Bronchial epithelial cell (primary cell): ENCODE data around the gene CYRIA. TPM values are rescaled to one million over a fixed set of nuclear protein-coding genes. Genes with fewer than 3 reads are reported as not detected.

Experiments
- DNase-seq: peaks from one replicate; pipeline ENCODE4 v3.0.0-alpha.2; 2010; ENCODE audit warnings: low read depth
- FAIRE-seq: peaks from 2 replicates; lab custom pipeline; 2011; peaks lifted over from hg19 to GRCh38; lab: Jason Lieb, UNC
- H3K27me3 ChIP-seq: 2 replicates; pipeline ENCODE4 v1.5.1; 2011; ENCODE audit warnings: low read length; ENCODE audit not compliant: control insufficient read depth, insufficient read depth
- H3K36me3 ChIP-seq: 2 replicates; pipeline ENCODE4 v1.5.1; 2011; ENCODE audit warnings: low read length; ENCODE audit not compliant: control insufficient read depth, insufficient read depth
- H3K4me3 ChIP-seq: 2 replicates; pipeline ENCODE4 v1.5.1; 2011; ENCODE audit warnings: mild to moderate bottlenecking, low read depth, low read length, control low read depth
- CTCF ChIP-seq: IDR thresholded peaks from 2 replicates; pipeline ENCODE4 v1.5.1; 2011; ENCODE audit warnings: mild to moderate bottlenecking, moderate library complexity, low read length, control low read depth, inconsistent platforms; ENCODE audit not compliant: insufficient read depth, severe bottlenecking
- total RNA-seq: library from RNA; depleted of rRNA; stranded (reverse); fragments of >200 nt; gene quantifications from 2 replicates; pipeline ENCODE4 v1.2.1, GENCODE V29; 2014

Gene CYRIA
- total RNA-seq, 1 donor from 2014 or later = 0.79 TPM

- no peak for FAIRE-seq
Measured at GRCh38 chr2:16657671-16658070, 8.0 kb downstream of the CYRIA start.

GRCh38 chr2:16656784-16657391 lies 8.7 kb downstream of the CYRIA start:
- no peak for TF ChIP-seq CTCF
- no peaks in the 10 kb centered on the region for H3K27me3 ChIP-seq
- DNase-seq (no peak), FAIRE-seq (no peak)
- no peaks in the 10 kb centered on the region for H3K36me3 ChIP-seq
- no peak overlapping the region for H3K4me3 ChIP-seq

More at GRCh38 chr2:16657671-16658070, 8.0 kb downstream of the CYRIA start:
- no peaks in the 10 kb centered on the region for H3K27me3 ChIP-seq
- TF ChIP-seq CTCF = no peak
- H3K36me3 ChIP-seq = no peaks in the 10 kb centered on the region
- DNase-seq = no peak
- H3K4me3 ChIP-seq = no peak overlapping the region

GRCh38 chr2:16655905-16656642 lies 9.6 kb downstream of the CYRIA start:
- FAIRE-seq (no peak), DNase-seq (no peak)
- no peaks in the 10 kb centered on the region for H3K27me3 ChIP-seq

GRCh38 chr2:16655445-16655837 lies 10.2 kb downstream of the CYRIA start:
- Histone ChIP-seq H3K4me3 (no peak overlapping the region), H3K27me3 (no peaks in the 10 kb centered on the region), H3K36me3 (no peaks in the 10 kb centered on the region)
- DNase-seq (no peak), FAIRE-seq (no peak)
- no peak for TF ChIP-seq CTCF

More at GRCh38 chr2:16655905-16656642, 9.6 kb downstream of the CYRIA start:
- H3K4me3 ChIP-seq = no peak overlapping the region
- H3K36me3 ChIP-seq = no peaks in the 10 kb centered on the region
- no peak for TF ChIP-seq CTCF

- no peaks in the 10 kb centered on the region for H3K27me3 ChIP-seq
- FAIRE-seq = no peak
- DNase-seq = no peak
Measured at GRCh38 chr2:16654833-16655444, 10.7 kb downstream of the CYRIA start.

More at GRCh38 chr2:16654833-16655444, 10.7 kb downstream of the CYRIA start:
- Histone ChIP-seq H3K4me3 (no peak overlapping the region), H3K36me3 (no peaks in the 10 kb centered on the region)
- no peak for TF ChIP-seq CTCF
